GM12892 (cell line): ENCODE data around the gene TP53RK.

ENCODE experiments used
- POLR2A ChIP-seq: IDR thresholded peaks from 2 replicates; pipeline ENCODE4 v1.6.1; 2011; ENCODE audit warnings: low read depth, low read length, control low read depth
- POLR2AphosphoS5 ChIP-seq: IDR thresholded peaks from 2 replicates; pipeline ENCODE4 v1.6.1; 2011; ENCODE audit warnings: low read depth, low read length, control low read depth

GRCh38 chr20:46663531-46663930 lies 25.7 kb downstream of the TP53RK start:
- TF ChIP-seq POLR2AphosphoS5 (no peak), POLR2A (no peak)
